DOHH2 (cell line): ENCODE results near the gene TIMM17A.

Experiments
- CTCF ChIP-seq: fragments of 200-600 bp; sonication (generic); IDR thresholded peaks from one replicate; pipeline ENCODE4 v1.5.1; 2014; ENCODE audit warnings: antibody characterized with exemption, mild to moderate bottlenecking, low read depth, low read length; ENCODE audit not compliant: poor library complexity, severe bottlenecking
- EZH2phosphoT487 ChIP-seq: fragments of 200-600 bp; sonication (generic); IDR thresholded peaks from 2 replicates; pipeline ENCODE4 v1.6.1; 2017; ENCODE audit warnings: borderline replicate concordance, mild to moderate bottlenecking, antibody characterized with exemption, low read length, moderate library complexity, mixed read lengths

GRCh38 chr1:202005958-202006357 is 50.7 kb downstream of the TIMM17A start:
- TF ChIP-seq CTCF (no peak), EZH2phosphoT487 (no peak)
